ENCODE results near the gene CELF6.

Gene CELF6

GRCh38 chr15:72281713-72282112, 38.2 kb downstream of the CELF6 start:
- Histone ChIP-seq H2BK5ac (ENCODE audit: low read length) (no peak overlapping the region), H3K36me3 (replicated peaks in 1 of 2; ENCODE audit: control insufficient read depth in 2 of 2, insufficient read depth in 2 of 2, low read length in 2 of 2) (no peaks in the 10 kb centered on the region), H3K9ac (ENCODE audit: low read depth, low read length, poor library complexity) (no peak overlapping the region), H2AFZ (ENCODE audit: low read length) (no peak overlapping the region), H3K4me3 (ENCODE audit: low read length in 2 of 2) (no peak overlapping the region), H4K8ac (ENCODE audit: low read depth, low read length) (no peak overlapping the region), H3K4ac (ENCODE audit: low read length) (no peak overlapping the region), H3K23ac (ENCODE audit: low read depth, low read length, poor library complexity) (no peak overlapping the region), H2BK15ac (ENCODE audit: low read length) (no peak overlapping the region), H2AK5ac (ENCODE audit: low read depth, low read length) (no peak overlapping the region), H3K18ac (ENCODE audit: low read length) (no peak overlapping the region), H3K14ac (ENCODE audit: low read length) (no peak overlapping the region), H3K9me3 (replicated peaks in 1 of 2; ENCODE audit: control insufficient read depth in 2 of 2, insufficient read depth in 1 of 2, low read depth in 1 of 2, low read length in 2 of 2) (no peaks in the 10 kb centered on the region), H3K27ac (replicated peaks; ENCODE audit: low read length) (no peak overlapping the region), H4K91ac (ENCODE audit: low read depth, low read length, poor library complexity) (no peak overlapping the region), H2BK120ac (ENCODE audit: low read depth, low read length) (no peak overlapping the region), H3K79me1 (ENCODE audit: low read depth, low read length) (no peaks in the 10 kb centered on the region), H3K4me2 (ENCODE audit: insufficient read depth, low read length, poor library complexity, severe bottlenecking) (no peak overlapping the region), H3K27me3 (ENCODE audit: control insufficient read depth in 3 of 3, insufficient read depth in 3 of 3, low read depth in 1 of 3, low read length in 3 of 3) (peaks cover 0 to 10% (median 4%) of the 10 kb centered on the region in 3 experiments), H3K4me1 (ENCODE audit: control insufficient read depth in 2 of 2, insufficient read depth in 1 of 2, low read depth in 1 of 2, low read length in 2 of 2) (no peaks in the 10 kb centered on the region), H2BK12ac (ENCODE audit: low read length) (no peak overlapping the region)
- no peak for DNase-seq (ENCODE audit: low spot score)
- WGBS, 2 donors (ENCODE audit: extremely low coverage in 2 of 2, insufficient read length in 2 of 2, insufficient replicate concordance in 1 of 2), result no CpG with 5 or more reads among the region's 3 CpGs

GRCh38 chr15:72280751-72281150, 39.2 kb downstream of the CELF6 start:
- no peak overlapping the region for H3K4ac ChIP-seq (ENCODE audit: low read length)
- H2BK5ac ChIP-seq (ENCODE audit: low read length), result no peak overlapping the region
- no peaks in the 10 kb centered on the region for H3K36me3 ChIP-seq (replicated peaks in 1 of 2; ENCODE audit: control insufficient read depth in 2 of 2, insufficient read depth in 2 of 2, low read length in 2 of 2)
- H3K9ac ChIP-seq (ENCODE audit: low read depth, low read length, poor library complexity), result no peak overlapping the region
- H3K4me3 ChIP-seq (ENCODE audit: low read length in 2 of 2), result no peak overlapping the region
- H3K18ac ChIP-seq (ENCODE audit: low read length), result no peak overlapping the region
- no peak overlapping the region for H3K14ac ChIP-seq (ENCODE audit: low read length)
- H3K27me3 ChIP-seq (ENCODE audit: control insufficient read depth in 3 of 3, insufficient read depth in 3 of 3, low read depth in 1 of 3, low read length in 3 of 3), result peaks cover 0 to 6% (median 4%) of the 10 kb centered on the region in 3 experiments
- no peaks in the 10 kb centered on the region for H3K79me1 ChIP-seq (ENCODE audit: low read depth, low read length)
- H2AFZ ChIP-seq (ENCODE audit: low read length), result no peak overlapping the region
- no peak overlapping the region for H3K23ac ChIP-seq (ENCODE audit: low read depth, low read length, poor library complexity)
- no peaks in the 10 kb centered on the region for H3K9me3 ChIP-seq (replicated peaks in 1 of 2; ENCODE audit: control insufficient read depth in 2 of 2, insufficient read depth in 1 of 2, low read depth in 1 of 2, low read length in 2 of 2)
- no peak for DNase-seq (ENCODE audit: low spot score)
- no peak overlapping the region for H2BK15ac ChIP-seq (ENCODE audit: low read length)
- no peak overlapping the region for H3K27ac ChIP-seq (replicated peaks; ENCODE audit: low read length)
- no CpG with 5 or more reads among the region's 2 CpGs for WGBS, 2 donors (ENCODE audit: extremely low coverage in 2 of 2, insufficient read length in 2 of 2, insufficient replicate concordance in 1 of 2)
- no peak overlapping the region for H4K91ac ChIP-seq (ENCODE audit: low read depth, low read length, poor library complexity)
- H3K4me1 ChIP-seq (ENCODE audit: control insufficient read depth in 2 of 2, insufficient read depth in 1 of 2, low read depth in 1 of 2, low read length in 2 of 2), result no peaks in the 10 kb centered on the region
- no peak overlapping the region for H3K4me2 ChIP-seq (ENCODE audit: insufficient read depth, low read length, poor library complexity, severe bottlenecking)
- H2AK5ac ChIP-seq (ENCODE audit: low read depth, low read length), result no peak overlapping the region
- no peak overlapping the region for H4K8ac ChIP-seq (ENCODE audit: low read depth, low read length)
- no peak overlapping the region for H2BK12ac ChIP-seq (ENCODE audit: low read length)
- H2BK120ac ChIP-seq (ENCODE audit: low read depth, low read length), result no peak overlapping the region

- Histone ChIP-seq H2BK12ac (ENCODE audit: low read length) (no peak overlapping the region), H2AK5ac (ENCODE audit: low read depth, low read length) (no peak overlapping the region), H3K4me2 (ENCODE audit: insufficient read depth, low read length, poor library complexity, severe bottlenecking) (no peak overlapping the region), H3K36me3 (replicated peaks in 1 of 2; ENCODE audit: control insufficient read depth in 2 of 2, insufficient read depth in 2 of 2, low read length in 2 of 2) (no peaks in the 10 kb centered on the region), H3K4me3 (ENCODE audit: low read length in 2 of 2) (no peak overlapping the region), H2BK5ac (ENCODE audit: low read length) (no peak overlapping the region), H2BK120ac (ENCODE audit: low read depth, low read length) (no peak overlapping the region), H3K23ac (ENCODE audit: low read depth, low read length, poor library complexity) (no peak overlapping the region), H3K14ac (ENCODE audit: low read length) (no peak overlapping the region), H2AFZ (ENCODE audit: low read length) (no peak overlapping the region), H3K79me1 (ENCODE audit: low read depth, low read length) (no peaks in the 10 kb centered on the region), H3K27me3 (ENCODE audit: control insufficient read depth in 3 of 3, insufficient read depth in 3 of 3, low read depth in 1 of 3, low read length in 3 of 3) (peaks cover 0 to 6% (median 2%) of the 10 kb centered on the region in 3 experiments), H3K4ac (ENCODE audit: low read length) (no peak overlapping the region), H4K8ac (ENCODE audit: low read depth, low read length) (no peak overlapping the region), H3K4me1 (ENCODE audit: control insufficient read depth in 2 of 2, insufficient read depth in 1 of 2, low read depth in 1 of 2, low read length in 2 of 2) (no peaks in the 10 kb centered on the region), H2BK15ac (ENCODE audit: low read length) (no peak overlapping the region), H3K27ac (replicated peaks; ENCODE audit: low read length) (no peak overlapping the region), H3K9ac (ENCODE audit: low read depth, low read length, poor library complexity) (no peak overlapping the region), H3K18ac (ENCODE audit: low read length) (no peak overlapping the region), H4K91ac (ENCODE audit: low read depth, low read length, poor library complexity) (no peak overlapping the region), H3K9me3 (replicated peaks in 1 of 2; ENCODE audit: control insufficient read depth in 2 of 2, insufficient read depth in 1 of 2, low read depth in 1 of 2, low read length in 2 of 2) (no peaks in the 10 kb centered on the region)
- no CpG with 5 or more reads among the region's 1 CpG for WGBS, 2 donors (ENCODE audit: extremely low coverage in 2 of 2, insufficient read length in 2 of 2, insufficient replicate concordance in 1 of 2)
- DNase-seq (ENCODE audit: low spot score), result no peak
Measured at GRCh38 chr15:72278737-72279136, 41.2 kb downstream of the CELF6 start.

GRCh38 chr15:72276326-72276700, 43.6 kb downstream of the CELF6 start:
- no peak overlapping the region for H2BK12ac ChIP-seq (ENCODE audit: low read length)
- H4K91ac ChIP-seq (ENCODE audit: low read depth, low read length, poor library complexity), result no peak overlapping the region
- no peak overlapping the region for H3K27ac ChIP-seq (replicated peaks; ENCODE audit: low read length)
- H3K4me2 ChIP-seq (ENCODE audit: insufficient read depth, low read length, poor library complexity, severe bottlenecking), result no peak overlapping the region
- H4K8ac ChIP-seq (ENCODE audit: low read depth, low read length), result no peak overlapping the region
- H2BK5ac ChIP-seq (ENCODE audit: low read length), result no peak overlapping the region
- H3K9me3 ChIP-seq (replicated peaks in 1 of 2; ENCODE audit: control insufficient read depth in 2 of 2, insufficient read depth in 1 of 2, low read depth in 1 of 2, low read length in 2 of 2), result no peaks in the 10 kb centered on the region
- no peak overlapping the region for H3K18ac ChIP-seq (ENCODE audit: low read length)
- H3K4me1 ChIP-seq (ENCODE audit: control insufficient read depth in 2 of 2, insufficient read depth in 1 of 2, low read depth in 1 of 2, low read length in 2 of 2), result peaks cover 2% of the 10 kb centered on the region in 2 donors
- H2AK5ac ChIP-seq (ENCODE audit: low read depth, low read length), result no peak overlapping the region
- no peaks in the 10 kb centered on the region for H3K79me1 ChIP-seq (ENCODE audit: low read depth, low read length)
- H3K9ac ChIP-seq (ENCODE audit: low read depth, low read length, poor library complexity), result no peak overlapping the region
- no peak overlapping the region for H2BK120ac ChIP-seq (ENCODE audit: low read depth, low read length)
- H3K4ac ChIP-seq (ENCODE audit: low read length), result no peak overlapping the region
- H3K27me3 ChIP-seq (ENCODE audit: control insufficient read depth in 3 of 3, insufficient read depth in 3 of 3, low read depth in 1 of 3, low read length in 3 of 3), result peaks cover 0 to 6% (median 2%) of the 10 kb centered on the region in 3 experiments
- H2AFZ ChIP-seq (ENCODE audit: low read length), result no peak overlapping the region
- H3K36me3 ChIP-seq (replicated peaks in 1 of 2; ENCODE audit: control insufficient read depth in 2 of 2, insufficient read depth in 2 of 2, low read length in 2 of 2), result no peaks in the 10 kb centered on the region
- no peak overlapping the region for H3K14ac ChIP-seq (ENCODE audit: low read length)
- no peak overlapping the region for H3K4me3 ChIP-seq (ENCODE audit: low read length in 2 of 2)
- DNase-seq (ENCODE audit: low spot score), result no peak
- no peak overlapping the region for H2BK15ac ChIP-seq (ENCODE audit: low read length)
- H3K23ac ChIP-seq (ENCODE audit: low read depth, low read length, poor library complexity), result no peak overlapping the region
